Cerebellar cortex (tissue), 1 donor: ENCODE data around the gene ESYT2.
"Not testable (repeated sequence)": the region's sequence is repeated elsewhere in the genome, so short reads cannot be mapped to it uniquely, and the experiment has no call there.

Experiments
- DNase-seq: peaks from one replicate; pipeline ENCODE4 v3.0.0-alpha.2; 2015; ENCODE audit warnings: low spot score

Gene ESYT2

DNA sequence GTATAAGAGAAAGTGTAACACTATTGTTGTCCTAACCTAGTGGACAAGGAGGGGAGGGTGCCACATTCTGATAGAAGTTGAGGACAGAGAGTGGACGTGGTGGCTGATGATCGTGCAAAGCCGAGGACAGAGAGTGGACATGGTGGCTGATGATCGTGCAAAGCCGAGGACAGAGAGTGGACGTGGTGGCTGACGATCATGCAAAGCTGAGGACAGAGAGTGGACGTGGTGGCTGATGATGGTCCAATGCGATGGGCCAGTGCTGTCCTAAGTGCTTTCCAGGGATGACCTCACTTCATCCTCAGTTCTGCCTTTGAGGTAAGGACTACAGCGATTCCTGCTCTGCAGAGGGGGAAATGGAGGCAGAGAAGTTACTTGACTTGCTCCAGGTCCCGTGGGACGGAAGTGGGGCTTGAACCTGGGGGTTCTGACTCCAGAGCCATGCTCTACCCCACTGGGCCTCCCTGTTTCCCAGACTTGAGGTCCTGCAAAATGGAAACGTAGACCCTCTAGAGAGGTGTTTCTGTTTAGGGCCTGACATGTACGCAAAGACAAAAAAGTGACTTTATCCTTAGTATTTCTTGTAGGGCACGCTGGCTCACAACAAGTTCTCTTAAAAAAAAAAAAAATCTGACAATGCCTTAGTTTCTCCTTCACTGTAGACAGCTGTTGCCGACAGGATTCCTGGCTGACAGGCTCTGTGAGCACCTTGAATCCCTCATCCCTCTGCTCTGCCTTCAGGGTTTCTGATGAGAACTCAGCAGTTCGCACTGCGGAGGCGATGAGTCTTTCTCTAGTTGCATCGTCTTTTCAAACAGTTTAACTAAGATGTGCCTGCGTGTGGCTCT, 104.4 kb downstream of the ESYT2 start:
- no peak for DNase-seq

DNA sequence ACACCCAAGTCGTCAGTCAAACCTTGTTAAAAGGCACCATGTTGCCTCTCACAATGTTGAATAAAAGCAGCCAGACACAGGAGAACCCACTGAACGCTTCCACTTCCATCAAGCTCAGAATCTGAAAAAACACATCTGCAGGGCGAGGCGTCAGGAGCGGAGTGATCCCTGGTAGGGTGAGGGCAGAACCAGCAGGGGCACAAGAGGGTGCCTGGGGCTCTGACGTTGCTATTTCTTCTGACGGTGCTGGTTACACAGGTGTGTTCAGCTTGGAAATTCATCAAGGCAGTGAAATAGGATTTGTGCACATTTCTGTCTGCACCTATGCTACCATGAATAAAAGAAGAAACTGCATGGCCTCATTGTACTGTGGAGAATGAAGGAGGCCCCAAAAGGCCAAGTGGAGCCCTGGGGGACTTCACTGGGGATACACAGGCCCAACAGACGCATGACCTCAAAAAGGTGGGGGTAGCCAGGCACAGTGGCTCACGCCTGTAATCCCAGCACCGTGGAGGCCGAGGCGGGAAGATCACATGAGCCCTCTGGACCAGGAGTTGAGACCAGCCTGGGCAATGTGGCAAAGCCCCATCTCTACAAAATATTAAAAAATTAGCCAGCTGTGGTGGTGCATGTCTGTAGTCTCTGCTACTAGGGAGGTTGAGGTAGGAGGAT, 105.5 kb downstream of the ESYT2 start:
- DNase-seq, result no peak

DNA sequence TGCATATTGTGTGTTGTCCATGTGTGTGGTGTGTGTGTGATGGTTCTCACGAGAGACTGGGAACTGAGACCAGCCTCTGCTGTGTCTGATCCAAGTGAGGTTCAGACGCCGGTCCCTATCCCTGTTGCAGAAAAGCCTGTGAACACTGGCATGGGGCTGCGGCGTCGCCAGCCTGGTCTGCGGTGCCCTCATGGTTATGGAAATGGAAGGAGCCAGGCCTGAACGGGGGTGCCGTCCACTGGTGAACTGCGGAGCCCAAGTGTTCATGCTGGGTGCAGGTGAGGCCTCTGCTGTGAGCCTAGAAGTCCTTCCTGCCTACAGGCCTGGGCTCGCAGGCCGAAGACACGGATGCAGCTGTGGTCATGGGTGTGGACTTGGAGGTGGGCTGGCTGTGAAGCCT, 106.0 kb downstream of the ESYT2 start:
- no peak for DNase-seq

DNA sequence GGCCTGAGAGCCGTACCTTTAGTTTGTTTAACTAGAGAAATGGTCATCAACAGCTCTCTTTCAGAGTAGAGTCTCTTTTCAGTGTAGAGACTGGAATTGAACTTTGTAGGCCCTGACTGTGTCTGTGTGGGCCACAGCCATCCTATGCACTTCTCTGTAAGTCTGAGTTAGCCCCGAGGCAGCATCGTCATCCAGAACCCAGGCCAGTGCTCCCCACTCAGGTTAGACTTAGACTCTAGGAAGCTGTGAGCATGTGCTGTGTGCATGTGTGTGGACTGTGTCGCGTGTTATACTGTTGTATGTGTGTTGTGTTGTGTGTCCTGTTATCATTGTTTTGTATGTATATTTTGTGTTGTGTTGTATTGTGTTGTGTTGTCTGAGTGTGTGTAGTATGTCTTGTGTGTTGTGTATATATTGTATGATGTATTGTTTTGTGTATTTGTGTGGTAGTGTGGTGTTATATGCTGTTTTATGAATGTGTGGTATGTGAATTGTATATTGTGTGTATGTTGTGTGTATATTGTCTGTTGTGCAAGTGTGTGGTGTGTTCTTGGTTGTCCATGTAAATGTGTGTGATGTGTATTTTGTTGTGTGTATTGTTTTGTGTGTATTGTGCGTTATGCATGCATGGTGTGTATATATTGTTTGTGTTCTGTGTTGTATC, 106.6 kb downstream of the ESYT2 start:
- no peak for DNase-seq

DNA sequence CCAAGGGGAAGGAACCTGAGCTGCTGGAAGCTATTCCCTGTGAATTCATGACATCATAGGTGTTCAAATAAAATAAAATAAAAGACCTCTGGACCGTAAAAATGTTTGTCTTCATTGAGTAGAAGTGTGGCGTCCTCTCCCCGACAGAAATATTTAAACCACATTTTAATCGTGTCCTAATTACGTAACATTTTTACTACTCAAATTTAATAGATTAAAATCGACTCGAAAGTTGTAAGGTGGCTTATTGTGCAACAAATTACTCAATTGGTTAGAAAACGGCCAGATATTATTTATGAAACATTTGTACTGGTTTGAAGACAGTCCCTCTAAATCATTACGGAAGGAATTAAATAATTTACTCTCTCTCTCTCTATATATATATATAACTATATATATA, 109.2 kb downstream of the ESYT2 start:
- no peak for DNase-seq

DNA sequence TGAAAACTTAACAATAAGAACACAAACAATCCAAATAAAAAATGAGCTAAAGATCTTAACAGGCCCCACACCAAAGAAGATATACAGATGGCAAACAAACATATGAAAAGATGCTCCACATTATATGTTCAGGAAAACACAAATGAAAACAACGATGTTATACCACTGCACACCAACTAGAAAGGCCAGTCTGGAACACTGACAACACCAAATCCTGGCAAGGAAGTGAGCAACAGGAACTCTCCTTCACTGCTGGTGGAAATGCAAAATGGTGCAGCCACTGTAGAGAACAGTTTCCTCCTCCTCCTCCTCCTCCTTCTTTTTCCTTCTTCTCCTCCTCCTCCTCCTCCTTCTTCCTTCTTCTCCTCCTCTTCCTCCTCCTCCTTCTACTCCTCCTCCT, 112.5 kb downstream of the ESYT2 start:
- no peak for DNase-seq

DNA sequence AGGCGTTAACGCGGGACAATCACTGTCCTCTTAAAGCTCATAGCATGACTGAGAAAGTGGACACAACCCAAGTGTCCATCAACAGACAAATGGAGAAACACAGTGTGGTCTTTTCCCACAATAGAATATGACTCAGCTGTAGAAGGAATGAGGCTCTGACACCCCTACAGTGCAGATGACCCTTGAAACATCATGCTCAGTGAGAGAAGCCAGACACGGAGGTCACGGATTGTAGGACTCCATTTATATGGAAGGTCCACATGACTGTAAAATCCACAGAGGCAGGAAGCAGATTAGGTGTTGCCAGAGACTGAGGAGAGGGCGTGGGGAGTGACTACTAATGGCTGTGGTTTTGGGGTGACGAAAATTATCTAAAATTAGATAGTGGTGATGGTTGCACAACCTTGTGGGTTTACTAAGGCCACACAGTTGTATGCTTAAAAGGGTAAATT, 118.6 kb downstream of the ESYT2 start:
- no peak for DNase-seq

DNA sequence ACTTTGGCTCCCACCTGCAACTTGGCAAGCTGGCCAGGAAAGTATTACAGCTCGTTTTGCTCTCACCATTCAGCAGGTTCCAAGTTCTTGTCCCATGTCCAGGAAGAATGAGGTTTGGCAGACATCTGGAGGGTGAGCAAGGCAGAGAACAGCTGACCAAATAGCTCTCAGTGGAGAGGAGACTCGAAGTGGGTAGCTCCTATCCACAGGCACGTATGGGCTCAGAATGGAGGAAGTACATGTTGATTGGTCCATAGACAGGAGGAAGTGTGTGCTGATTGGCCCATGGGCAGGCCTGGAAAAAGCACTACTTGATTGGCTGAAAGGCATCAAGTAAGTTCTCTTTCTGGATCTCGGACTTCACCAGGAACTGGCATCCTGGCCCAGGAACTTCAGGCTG, 121.7 kb downstream of the ESYT2 start:
- no peak for DNase-seq

DNA sequence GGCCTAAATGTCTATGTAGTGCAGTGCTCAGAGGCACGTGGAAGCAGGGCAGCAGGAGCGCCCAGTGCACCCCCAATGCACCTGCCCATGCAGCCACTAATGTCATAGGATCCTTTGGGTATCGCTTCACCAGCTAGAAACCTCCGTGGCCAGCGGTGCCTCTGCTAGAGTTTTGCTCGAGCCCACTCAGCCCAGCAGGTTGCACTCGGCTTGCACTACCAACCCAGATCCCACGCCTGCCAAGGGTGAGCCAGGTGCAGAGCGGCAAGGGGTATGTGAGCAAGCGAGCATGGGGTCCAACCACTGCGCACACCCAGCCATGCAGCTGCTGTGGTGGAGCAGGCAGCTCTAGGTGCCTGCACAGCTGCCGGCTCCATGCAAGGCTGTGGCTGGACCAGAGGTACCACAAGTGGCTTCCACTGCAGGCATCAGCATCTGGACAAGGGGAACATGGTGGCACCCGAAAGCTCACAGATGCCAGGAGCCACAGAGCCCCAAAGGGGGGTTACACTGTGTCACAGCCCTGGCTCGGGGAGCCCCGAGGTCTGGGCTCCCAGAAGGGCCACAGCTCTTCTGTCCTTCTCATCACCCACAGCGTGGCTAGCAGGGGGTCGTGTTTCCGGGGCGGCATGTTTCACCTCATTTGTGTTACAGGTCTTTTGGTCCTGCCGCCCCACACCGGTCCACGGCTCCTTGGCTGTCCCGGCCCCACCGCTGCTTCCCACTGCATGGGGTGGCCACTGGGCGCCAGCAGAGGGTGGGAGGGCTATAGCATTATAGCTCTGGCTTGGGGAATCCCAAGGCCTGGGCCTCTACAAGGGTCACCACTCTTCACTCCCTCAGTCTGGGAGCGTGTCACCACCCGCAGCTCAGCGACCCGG, 122.4 kb downstream of the ESYT2 start:
- no peak for DNase-seq

DNA sequence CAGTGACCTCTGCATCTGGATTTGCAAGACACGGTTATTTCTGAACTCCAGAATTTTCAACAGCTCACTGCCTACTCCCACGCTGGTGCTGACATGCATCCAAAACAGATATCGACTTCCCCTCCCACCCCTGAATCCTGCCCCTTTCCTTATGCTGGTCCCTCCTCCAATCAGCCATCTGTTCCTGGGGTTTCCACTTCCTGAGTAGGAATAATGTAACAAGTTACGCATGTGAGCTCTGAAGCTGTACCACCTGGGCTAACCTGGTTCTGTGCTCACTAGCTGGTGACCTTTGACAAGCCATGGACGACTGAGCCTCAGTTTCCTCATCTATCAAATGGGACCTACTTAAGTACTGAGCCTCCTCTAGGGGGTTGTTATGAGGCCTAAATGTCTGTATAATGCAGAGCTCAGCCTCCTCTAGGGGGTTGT, 123.0 kb downstream of the ESYT2 start:
- DNase-seq, result no peak

DNA sequence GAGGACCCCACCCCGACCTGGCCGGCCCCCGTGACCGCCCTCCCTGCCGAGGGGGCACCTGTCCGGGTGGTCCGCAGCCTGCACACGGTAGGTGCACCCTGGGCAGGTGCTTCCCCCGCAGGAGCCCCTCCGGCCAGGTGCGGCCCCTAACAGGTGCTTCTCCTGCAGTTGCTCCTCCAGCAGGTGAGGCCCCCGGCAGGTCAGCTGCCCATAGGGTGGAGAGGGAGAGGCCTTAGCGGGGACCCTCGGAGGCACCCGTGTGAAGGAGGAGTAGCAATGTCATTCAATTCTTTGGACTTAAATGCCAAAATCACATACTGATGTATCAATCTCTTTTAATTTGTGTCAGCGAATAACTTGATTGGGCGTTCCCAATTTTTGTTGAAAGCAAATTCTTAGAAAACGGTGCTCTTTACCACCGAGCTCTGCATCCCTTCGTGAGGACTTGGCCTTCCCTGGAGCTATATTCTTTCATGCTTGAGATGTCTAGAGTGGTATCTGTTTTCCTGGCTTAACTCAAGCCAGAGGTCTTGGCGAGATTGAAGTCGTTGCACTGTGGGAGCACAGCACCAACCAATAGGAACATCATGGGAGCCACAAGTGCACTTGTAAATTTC, 124.0 kb downstream of the ESYT2 start:
- peak; percentile 34 for DNase-seq

DNA sequence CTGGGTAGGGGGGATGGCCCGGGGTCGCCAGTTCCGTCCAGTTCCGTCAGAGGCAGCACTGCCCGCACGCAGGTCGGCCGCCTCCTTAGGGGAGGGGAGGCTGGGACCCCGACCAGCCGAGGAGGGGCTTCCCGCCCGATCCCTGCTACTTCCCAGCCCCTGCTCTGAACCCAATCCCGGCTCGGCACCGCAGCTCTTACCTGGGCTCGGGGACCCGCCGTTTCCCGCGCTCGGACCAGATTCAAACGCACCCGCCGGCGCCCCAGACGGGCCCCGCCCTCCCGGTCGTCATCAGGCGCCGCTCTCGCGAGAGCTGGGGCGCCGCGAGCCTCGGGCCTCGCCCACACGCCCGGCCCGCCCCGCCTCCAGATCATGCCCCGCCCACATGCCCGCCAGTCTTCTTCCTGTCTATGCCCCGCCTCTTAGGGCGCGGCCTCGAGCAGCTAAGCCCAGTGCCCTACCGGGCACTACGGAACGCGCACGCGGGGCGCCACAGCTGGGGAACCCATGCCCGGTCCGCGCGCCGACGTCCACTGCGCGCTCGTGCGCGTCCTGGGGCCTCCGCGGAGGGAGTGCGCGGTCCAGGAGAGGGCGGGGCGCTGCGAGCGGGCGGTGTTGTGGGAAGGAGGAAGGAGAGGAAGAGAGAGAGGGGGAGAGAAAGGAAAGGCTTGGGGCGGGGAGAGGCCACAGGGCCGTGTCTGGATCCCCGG, 124.6 kb downstream of the ESYT2 start, which contains the start of gene NCAPG2:
Gene NCAPG2, minus strand, starts transcription at position 281 of the 710 bp plus-strand sequence. CDS start 2,905 bp downstream, outside the sequence.
- DNase-seq, result peak; percentile 96

DNA sequence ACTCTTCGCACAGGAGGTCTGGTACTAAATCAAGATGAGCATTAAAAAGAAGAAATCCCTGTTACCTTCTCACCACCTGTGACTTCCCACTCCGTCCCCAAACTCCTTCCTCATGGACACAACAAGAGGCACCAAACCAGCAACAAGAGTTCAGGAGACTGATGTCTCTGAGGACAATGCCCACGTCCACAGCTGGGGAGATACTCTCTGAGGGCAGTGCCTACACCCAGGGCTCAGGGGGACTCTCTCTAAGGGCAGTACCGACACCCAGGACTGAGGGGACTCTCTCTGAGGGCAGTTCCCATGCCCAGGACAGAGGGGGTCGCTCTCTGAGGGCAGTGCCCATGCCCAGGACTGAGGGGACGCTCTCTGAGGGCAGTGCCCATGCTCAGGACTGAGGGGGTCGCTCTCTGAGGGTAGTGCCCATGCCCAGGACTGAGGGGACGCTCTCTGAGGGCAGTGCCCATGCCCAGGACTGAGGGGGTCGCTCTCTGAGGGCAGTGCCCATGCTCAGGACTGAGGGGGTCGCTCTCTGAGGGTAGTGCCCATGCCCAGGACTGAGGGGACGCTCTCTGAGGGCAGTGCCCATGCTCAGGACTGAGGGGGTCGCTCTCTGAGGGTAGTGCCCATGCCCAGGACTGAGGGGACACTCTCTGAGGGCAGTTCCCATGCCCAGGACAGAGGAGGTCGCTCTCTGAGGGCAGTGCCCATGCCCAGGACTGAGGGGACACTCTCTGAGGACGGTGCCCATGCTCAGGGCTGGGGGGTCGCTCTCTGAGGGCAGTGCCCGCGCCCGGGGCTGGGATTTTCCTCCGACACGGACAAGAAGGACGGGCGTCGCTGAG, 125.4 kb downstream of the ESYT2 start:
- not testable (repeated sequence) for DNase-seq

DNA sequence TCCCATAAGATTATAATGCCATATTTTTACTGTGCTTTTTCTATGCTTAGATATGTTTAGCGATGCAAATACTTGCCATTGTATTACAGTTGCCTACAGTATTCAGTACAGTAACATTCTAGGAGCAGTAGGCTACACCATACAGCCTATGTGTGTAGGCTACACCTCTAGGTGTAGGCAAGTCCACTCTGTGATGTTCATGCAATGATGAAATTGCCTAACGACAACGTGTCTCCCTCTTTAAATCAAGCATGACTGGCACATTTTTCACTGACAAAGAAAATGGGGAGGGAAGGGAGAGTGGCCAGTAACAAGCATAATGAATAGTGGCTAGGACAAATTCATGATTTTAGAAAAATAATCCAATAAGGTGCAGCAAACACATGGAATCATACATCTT, 126.4 kb downstream of the ESYT2 start:
- no peak for DNase-seq

DNA sequence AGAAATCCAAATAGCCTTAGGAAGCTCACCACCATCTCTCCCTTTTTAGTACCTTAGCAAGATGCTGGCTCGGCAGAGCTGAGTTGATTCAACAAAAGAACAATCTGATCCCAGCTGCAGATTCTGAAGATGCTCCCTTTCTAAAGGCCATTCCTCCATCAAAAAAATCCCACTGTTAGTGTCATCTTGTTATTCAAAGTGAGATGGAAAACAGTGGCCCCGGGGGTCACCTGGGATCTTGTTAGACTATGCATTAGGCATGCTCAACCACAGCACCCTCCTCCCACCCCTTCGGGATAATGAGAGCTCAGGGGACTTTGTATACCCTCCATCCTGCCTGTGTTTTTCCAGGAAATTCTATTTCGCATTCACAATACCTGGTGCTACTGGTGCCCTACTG, 127.1 kb downstream of the ESYT2 start:
- DNase-seq, result no peak

DNA sequence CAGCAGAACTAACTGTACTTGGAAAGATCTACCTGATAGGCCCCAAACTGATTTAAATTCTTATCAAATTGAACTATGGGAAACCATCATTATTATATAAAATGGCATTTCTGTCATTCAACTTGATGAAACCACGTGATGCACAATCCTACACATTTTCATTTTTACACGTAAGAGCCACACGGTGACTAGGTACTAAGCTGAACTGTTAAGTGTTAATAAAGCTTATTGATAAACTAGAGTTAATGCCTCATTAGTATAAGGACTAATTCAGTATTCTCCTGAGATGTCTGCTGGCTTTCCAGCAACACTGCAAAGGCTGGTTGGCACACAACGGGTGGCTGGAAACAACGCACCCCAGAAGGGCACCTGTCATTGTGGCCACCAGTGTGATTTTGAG, 129.3 kb downstream of the ESYT2 start:
- DNase-seq, result no peak

DNA sequence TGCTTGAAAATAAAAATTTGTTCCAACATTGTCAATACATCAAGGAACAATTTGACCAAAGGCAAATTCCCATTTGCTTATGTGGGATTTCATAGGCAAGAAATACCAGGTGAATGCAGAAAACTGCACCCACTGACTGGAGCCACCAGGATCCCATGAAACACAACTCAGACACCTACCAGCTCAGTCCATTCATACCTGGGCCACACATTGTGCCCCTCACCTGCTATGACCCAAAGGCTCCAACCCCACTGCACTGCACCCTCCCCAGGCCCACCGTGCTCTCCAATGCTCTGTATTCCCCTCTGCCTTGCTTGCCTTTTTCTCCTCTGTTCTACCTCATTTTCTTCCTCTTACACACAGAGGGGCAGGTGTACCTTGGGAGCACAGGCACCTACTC, 130.0 kb downstream of the ESYT2 start:
- DNase-seq, result no peak

DNA sequence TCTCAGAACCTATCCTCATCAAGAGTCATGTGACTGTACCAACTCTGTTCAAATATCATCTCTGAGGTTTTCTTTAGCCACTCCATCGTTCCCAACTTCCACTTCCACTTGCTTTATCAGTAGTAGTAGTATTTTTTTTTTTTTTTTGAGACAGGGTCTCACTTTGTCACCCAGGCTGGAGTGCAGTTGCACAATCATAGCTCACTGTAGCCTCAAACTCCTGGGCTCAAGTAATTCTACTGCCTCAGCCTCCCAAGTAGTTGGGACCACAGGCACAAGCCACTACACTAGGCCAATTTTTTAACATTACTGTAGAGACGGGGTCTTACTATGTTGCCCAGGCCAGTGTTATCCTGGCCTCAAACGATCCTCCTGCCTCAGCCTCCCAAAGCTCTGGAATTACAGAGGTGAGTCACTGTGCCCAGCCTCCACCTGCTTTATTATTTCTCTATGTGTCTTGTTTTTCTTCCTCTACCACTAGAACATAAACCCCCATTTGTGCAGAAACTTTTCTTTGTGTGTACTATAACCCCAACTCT, 130.6 kb downstream of the ESYT2 start:
- DNase-seq, result no peak

DNA sequence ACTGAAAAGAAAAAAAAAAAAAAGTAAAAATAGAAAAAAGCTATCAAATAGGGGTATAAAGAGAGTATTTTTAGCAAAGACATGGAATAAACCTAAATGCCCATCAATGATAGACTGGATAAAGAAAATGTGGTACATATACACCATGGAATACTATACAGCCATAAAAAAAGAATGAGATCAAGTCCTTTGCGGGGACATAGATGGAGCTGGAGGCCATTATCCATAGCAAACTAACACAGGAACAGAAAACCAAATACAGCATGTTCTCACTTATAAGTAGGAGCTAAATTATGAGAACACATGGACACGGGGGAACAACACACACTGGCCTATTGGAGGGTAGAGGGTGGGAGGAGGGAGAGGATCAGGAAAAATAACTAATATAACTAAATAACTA, 131.7 kb downstream of the ESYT2 start:
- DNase-seq, result not testable (repeated sequence)
